KMS-11 (cell line): ENCODE results near the gene CTRB1.

Source experiments
- H2AFZ ChIP-seq: fragments of 200-600 bp; sonication (generic); 2 replicates; pipeline ENCODE4 v1.6.1; 2016; ENCODE audit warnings: antibody characterized with exemption, mixed run types, low read depth
- H3K27ac ChIP-seq: fragments of 200-600 bp; sonication (generic); 2 replicates; pipeline ENCODE4 v1.6.1; 2016; ENCODE audit warnings: mild to moderate bottlenecking, mixed run types
- H3K27me3 ChIP-seq: fragments of 200-600 bp; sonication (generic); 2 replicates; pipeline ENCODE4 v1.6.1; 2017; ENCODE audit warnings: mild to moderate bottlenecking, low read depth, mixed run types, moderate library complexity; ENCODE audit not compliant: insufficient read depth
- H3K36me3 ChIP-seq: fragments of 200-600 bp; sonication (generic); 2 replicates; pipeline ENCODE4 v1.6.1; 2017; ENCODE audit warnings: mild to moderate bottlenecking, mixed run types; ENCODE audit not compliant: insufficient read depth
- H3K4me1 ChIP-seq: fragments of 200-600 bp; sonication (generic); 2 replicates; pipeline ENCODE4 v1.6.1; 2016; ENCODE audit warnings: mild to moderate bottlenecking, low read depth, mixed run types; ENCODE audit not compliant: poor library complexity, severe bottlenecking
- H3K4me2 ChIP-seq: fragments of 200-600 bp; sonication (generic); 2 replicates; pipeline ENCODE4 v1.7.0; 2016; ENCODE audit warnings: mild to moderate bottlenecking, mixed run types
- H3K4me3 ChIP-seq: fragments of 200-600 bp; sonication (generic); IDR thresholded peaks from 2 replicates; pipeline ENCODE4 v1.6.1; 2017; ENCODE audit warnings: low read depth, low read length, mixed read lengths; ENCODE audit not compliant: insufficient read depth
- H3K79me2 ChIP-seq: fragments of 200-600 bp; sonication (generic); 2 replicates; pipeline ENCODE4 v1.6.1; 2016; ENCODE audit warnings: low read depth, mixed run types; ENCODE audit not compliant: insufficient read depth
- H3K9ac ChIP-seq: fragments of 200-600 bp; sonication (generic); 2 replicates; pipeline ENCODE4 v1.6.1; 2016; ENCODE audit warnings: mild to moderate bottlenecking, mixed run types
- H4K20me1 ChIP-seq: fragments of 200-600 bp; sonication (generic); 2 replicates; pipeline ENCODE4 v1.6.1; 2016; ENCODE audit warnings: mild to moderate bottlenecking, mixed run types; ENCODE audit not compliant: insufficient read depth
- CTCF ChIP-seq: fragments of 200-600 bp; sonication (generic); conservative IDR thresholded peaks from 2 replicates; pipeline ENCODE4 v1.6.1; 2017; ENCODE audit warnings: low read depth, mild to moderate bottlenecking, antibody characterized with exemption, low read length, moderate library complexity, mixed read lengths

The CTRB1 gene

GRCh38 chr16:75218256-75219076, at the start of gene CTRB1:
Gene CTRB1 (plus strand): TSS chr16:75218988. CDS start chr16:75219008, 20 bp downstream.
- peak within 1 kb of the TSS; percentile 34; the same call in 1 of the 2 replicates for H3K4me2 ChIP-seq
- no peaks in the 10 kb centered on the region for H3K27me3 ChIP-seq
- no peak within 1 kb of the TSS for H3K27ac ChIP-seq
- no peaks in the 10 kb centered on the region for H3K36me3 ChIP-seq
- H3K79me2 ChIP-seq: no peaks in the 10 kb centered on the region
- H3K4me1 ChIP-seq: peaks cover 6% of the 10 kb centered on the region
- H2AFZ ChIP-seq: peak within 1 kb of the TSS; percentile 48; the same call in 1 of the 2 replicates
- H3K4me3 ChIP-seq: no peak within 1 kb of the TSS
- TF ChIP-seq CTCF: no peak
- H3K9ac ChIP-seq: no peak within 1 kb of the TSS
- H4K20me1 ChIP-seq: no peaks in the 10 kb centered on the region

- Histone ChIP-seq H3K4me3 (no peak overlapping the region), H3K79me2 (no peaks in the 10 kb centered on the region), H2AFZ (no peak overlapping the region), H4K20me1 (no peaks in the 10 kb centered on the region), H3K27ac (no peak overlapping the region), H3K27me3 (no peaks in the 10 kb centered on the region), H3K9ac (no peak overlapping the region), H3K36me3 (peaks cover 12% of the 10 kb centered on the region; the same call in 1 of the 2 replicates), H3K4me1 (no peaks in the 10 kb centered on the region), H3K4me2 (no peak overlapping the region)
- TF ChIP-seq CTCF: no peak
Measured at GRCh38 chr16:75169899-75170405, 48.8 kb upstream of the CTRB1 start.

- Histone ChIP-seq H3K9ac (no peak overlapping the region), H3K4me3 (no peak overlapping the region), H3K36me3 (0 out of 2 replicates have a peak, but pooled peaks cover 6% of the 10 kb centered on the region), H2AFZ (no peak overlapping the region), H3K4me2 (no peak overlapping the region), H4K20me1 (no peaks in the 10 kb centered on the region), H3K4me1 (no peaks in the 10 kb centered on the region), H3K79me2 (no peaks in the 10 kb centered on the region), H3K27ac (no peak overlapping the region), H3K27me3 (no peaks in the 10 kb centered on the region)
- no peak for TF ChIP-seq CTCF
Measured at GRCh38 chr16:75172578-75172977, 46.2 kb upstream of the CTRB1 start.

- H3K27ac ChIP-seq: no peak overlapping the region
- H2AFZ ChIP-seq: no peak overlapping the region
- H3K9ac ChIP-seq: no peak overlapping the region
- H3K79me2 ChIP-seq: no peaks in the 10 kb centered on the region
- no peak for TF ChIP-seq CTCF
- H3K27me3 ChIP-seq: no peaks in the 10 kb centered on the region
- H3K36me3 ChIP-seq: no peaks in the 10 kb centered on the region
- H3K4me2 ChIP-seq: no peak overlapping the region
- H4K20me1 ChIP-seq: no peaks in the 10 kb centered on the region
- H3K4me1 ChIP-seq: no peaks in the 10 kb centered on the region
- H3K4me3 ChIP-seq: no peak overlapping the region
Measured at GRCh38 chr16:75175074-75175473, 43.7 kb upstream of the CTRB1 start.
